Femur (tissue), 1 donor: Measurements from ENCODE around the gene FMO5.
"Not testable (repeated sequence)": the region's sequence is repeated elsewhere in the genome, so short reads cannot be mapped to it uniquely, and the experiment has no call there.

ENCODE experiments used
- DNase-seq: peaks from one replicate; pipeline ENCODE4 v3.0.0-alpha.2; 2017

The FMO5 gene

GRCh38 chr1:147225193-147225730, at the start of gene FMO5:
FMO5 (minus strand) TSS chr1:147225339; CDS start chr1:147225029, 310 bp downstream.
- peak; percentile 85 for DNase-seq

GRCh38 chr1:147273409-147274336, 48.5 kb upstream of the FMO5 start:
- DNase-seq, result peak; percentile 28

GRCh38 chr1:147272042-147272441, 46.9 kb upstream of the FMO5 start:
- DNase-seq, result no peak

- no peak for DNase-seq
These were observed 45.6 kb upstream of the FMO5 start for GRCh38 chr1:147270721-147271120.

GRCh38 chr1:147267711-147268110, 42.6 kb upstream of the FMO5 start:
- no peak for DNase-seq

- no peak for DNase-seq
These were observed 41.2 kb upstream of the FMO5 start for GRCh38 chr1:147266381-147266780.

GRCh38 chr1:147264158-147264768, 39.1 kb upstream of the FMO5 start:
- no peak for DNase-seq

- DNase-seq, result no peak
These were observed 35.8 kb upstream of the FMO5 start for GRCh38 chr1:147260956-147261355.

GRCh38 chr1:147252540-147252939, 27.4 kb upstream of the FMO5 start:
- no peak for DNase-seq

GRCh38 chr1:147247656-147248238, 22.6 kb upstream of the FMO5 start:
- DNase-seq, result no peak

- no peak for DNase-seq
These were observed 21.9 kb upstream of the FMO5 start for GRCh38 chr1:147246910-147247655.

- DNase-seq, result no peak
These were observed 21.0 kb upstream of the FMO5 start for GRCh38 chr1:147246044-147246690.

- no peak for DNase-seq
These were observed 20.5 kb upstream of the FMO5 start for GRCh38 chr1:147245586-147246021.

- no peak for DNase-seq
These were observed 20.0 kb upstream of the FMO5 start for GRCh38 chr1:147245129-147245528.

GRCh38 chr1:147243841-147244240, 18.7 kb upstream of the FMO5 start:
- no peak for DNase-seq

- DNase-seq, result no peak
These were observed 18.1 kb upstream of the FMO5 start for GRCh38 chr1:147243228-147243685.

GRCh38 chr1:147242449-147243227, 17.5 kb upstream of the FMO5 start, which contains the start of gene CHD1L:
CHD1L (plus strand) TSS chr1:147242684; CDS start chr1:147242704, 20 bp downstream.
- peak; percentile 96 for DNase-seq

- no peak for DNase-seq
These were observed 16.9 kb upstream of the FMO5 start for GRCh38 chr1:147241934-147242448.

- not testable (repeated sequence) for DNase-seq
These were observed 15.1 kb upstream of the FMO5 start for GRCh38 chr1:147240131-147240721.
